Ovary (tissue), 9 donors: Measurements from ENCODE around the gene IGF1R. TPM values are rescaled to one million over a fixed set of nuclear protein-coding genes. Genes with fewer than 3 reads are reported as not detected.

Experiments
- DNase-seq, 5 donors: peaks; one replicate each; pipeline ENCODE4 v3.0.0-alpha.2; 2019 to 2020
- H3K27ac ChIP-seq, 2 donors: fragments of 200-600 bp; one replicate each; pipeline versions ENCODE4 v1.5.1 to v1.8.0; 2019 to 2022
- H3K27me3 ChIP-seq: fragments of 200-600 bp; one replicate; pipeline ENCODE4 v1.8.0; 2022
- H3K36me3 ChIP-seq: fragments of 200-600 bp; sonication (generic); one replicate; pipeline ENCODE4 v1.5.1; 2019
- H3K4me1 ChIP-seq: one replicate; pipeline ENCODE4 v1.8.1; 2013; ENCODE audit warnings: mild to moderate bottlenecking, moderate library complexity; ENCODE audit not compliant: insufficient read depth
- H3K4me3 ChIP-seq: fragments of 200-600 bp; sonication (generic); one replicate; pipeline ENCODE4 v1.5.1; 2017
- H3K9me3 ChIP-seq, 2 donors: fragments of 200-600 bp in 1 of 2; sonication (generic) in 1 of 2; one replicate each; pipeline versions ENCODE4 v1.5.1 to v1.8.1; 2013 to 2019; ENCODE audit warnings: mild to moderate bottlenecking in 1 of 2, moderate library complexity in 1 of 2
- EP300 ChIP-seq: sonication (generic); formaldehyde crosslinking; IDR thresholded peaks from one replicate; pipeline ENCODE4 v1.6.1; 2017; ENCODE audit warnings: antibody characterized with exemption
- POLR2A ChIP-seq: fragments of 450-650 bp; IDR thresholded peaks from one replicate; pipeline ENCODE4 v1.6.1; 2017; ENCODE audit warnings: antibody characterized with exemption, mild to moderate bottlenecking, moderate library complexity
- WGBS, 3 donors: extraction: QIAGEN DNeasy Blood & Tissue Kit in 1 of 3; methylation state at CpG; one replicate each; pipeline versions ENCODE4 v1.1.5 to v1.1.7; 2013 to 2017; 5-methylcytosine and 5-hydroxymethylcytosine counted together
- intact Hi-C, 4 donors: fragments of 100-400 bp; cut with DNase I; formaldehyde crosslinking; loops; one replicate each; pipeline versions ENCODE4 v1.11.0 to v1.15.1; 2022 to 2023
- polyA plus RNA-seq, 2 donors: library from polyadenylated mRNA; stranded (reverse); fragments of 200-250 nt in 1 of 2; fragments of 350-450 nt in 1 of 2; fragmentation: Illumina TruSeq in 1 of 2; extraction: RNeasy Lipid Tissue Mini Kit (QIAGEN cat#74804) in 1 of 2; gene quantifications; one replicate each; pipeline ENCODE4 v1.2.3, GENCODE V29; 2013 to 2014
- total RNA-seq, 7 donors: library from RNA; depleted of rRNA in 2 of 7; stranded (reverse); fragments of >200 nt in 2 of 7; fragmentation: NEBNext Ultra II Directional in 3 of 7; extraction: Animal tissue kit (Norgen Biotek cat#: 25700) in 3 of 7; gene quantifications; one replicate each; pipeline versions ENCODE4 v1.1.0 to v1.2.4, GENCODE V29; 2016 to 2023
- TF ChIP-seq, protein P1 (sequence below), 3 donors: fragments of 450-650 bp in 2 of 3; fragments of 200-600 bp in 1 of 3; IDR thresholded peaks; one replicate each; pipeline versions ENCODE4 v1.5.1 to v1.8.0; 2016 to 2022; ENCODE audit warnings: antibody characterized with exemption in 3 of 3, mild to moderate bottlenecking in 1 of 3
- donor health status: DM: no; HTN: no; CAD: no; lungs with moderate emphysema.
- donor health status: DM: no; HTN: no; CAD: no.
- donor health status: Bipolar disorder and iron deficiency.
- donor health status: DM: yes; HTN: yes; CAD: no.
- donor health status: DM: no; HTN: no; CAD: no.
- donor health status: DM: yes; HTN: yes; CAD: no.

The IGF1R gene
- total and polyA plus RNA-seq, 9 donors: 15.4 to 88.7 (median 68.9) TPM

DNA sequence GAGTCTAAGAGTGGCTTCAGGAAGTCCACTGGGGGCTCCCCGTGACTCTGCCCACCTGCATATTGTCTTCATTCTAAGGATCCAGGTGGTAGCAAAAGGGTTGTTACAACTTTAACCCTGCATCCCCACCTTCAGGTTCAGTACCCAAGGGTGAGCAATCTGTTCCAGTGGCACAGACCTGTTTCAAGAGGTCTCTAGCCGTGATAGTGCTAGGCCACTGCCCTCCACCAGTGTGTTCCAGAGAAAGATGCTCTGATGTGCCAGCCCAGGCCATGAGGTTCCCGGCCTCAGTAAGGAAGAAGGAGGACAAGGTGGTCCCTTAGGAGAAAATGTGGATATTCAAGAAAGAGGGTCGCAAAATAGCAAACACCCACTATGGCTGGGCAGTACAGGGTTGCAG is 87.0 kb downstream of the IGF1R start:
- H3K4me3 ChIP-seq: no peak overlapping the region
- TF ChIP-seq, protein P1, sequence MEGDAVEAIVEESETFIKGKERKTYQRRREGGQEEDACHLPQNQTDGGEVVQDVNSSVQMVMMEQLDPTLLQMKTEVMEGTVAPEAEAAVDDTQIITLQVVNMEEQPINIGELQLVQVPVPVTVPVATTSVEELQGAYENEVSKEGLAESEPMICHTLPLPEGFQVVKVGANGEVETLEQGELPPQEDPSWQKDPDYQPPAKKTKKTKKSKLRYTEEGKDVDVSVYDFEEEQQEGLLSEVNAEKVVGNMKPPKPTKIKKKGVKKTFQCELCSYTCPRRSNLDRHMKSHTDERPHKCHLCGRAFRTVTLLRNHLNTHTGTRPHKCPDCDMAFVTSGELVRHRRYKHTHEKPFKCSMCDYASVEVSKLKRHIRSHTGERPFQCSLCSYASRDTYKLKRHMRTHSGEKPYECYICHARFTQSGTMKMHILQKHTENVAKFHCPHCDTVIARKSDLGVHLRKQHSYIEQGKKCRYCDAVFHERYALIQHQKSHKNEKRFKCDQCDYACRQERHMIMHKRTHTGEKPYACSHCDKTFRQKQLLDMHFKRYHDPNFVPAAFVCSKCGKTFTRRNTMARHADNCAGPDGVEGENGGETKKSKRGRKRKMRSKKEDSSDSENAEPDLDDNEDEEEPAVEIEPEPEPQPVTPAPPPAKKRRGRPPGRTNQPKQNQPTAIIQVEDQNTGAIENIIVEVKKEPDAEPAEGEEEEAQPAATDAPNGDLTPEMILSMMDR (IDR thresholded peaks at IDR 0.05): no peak

DNA sequence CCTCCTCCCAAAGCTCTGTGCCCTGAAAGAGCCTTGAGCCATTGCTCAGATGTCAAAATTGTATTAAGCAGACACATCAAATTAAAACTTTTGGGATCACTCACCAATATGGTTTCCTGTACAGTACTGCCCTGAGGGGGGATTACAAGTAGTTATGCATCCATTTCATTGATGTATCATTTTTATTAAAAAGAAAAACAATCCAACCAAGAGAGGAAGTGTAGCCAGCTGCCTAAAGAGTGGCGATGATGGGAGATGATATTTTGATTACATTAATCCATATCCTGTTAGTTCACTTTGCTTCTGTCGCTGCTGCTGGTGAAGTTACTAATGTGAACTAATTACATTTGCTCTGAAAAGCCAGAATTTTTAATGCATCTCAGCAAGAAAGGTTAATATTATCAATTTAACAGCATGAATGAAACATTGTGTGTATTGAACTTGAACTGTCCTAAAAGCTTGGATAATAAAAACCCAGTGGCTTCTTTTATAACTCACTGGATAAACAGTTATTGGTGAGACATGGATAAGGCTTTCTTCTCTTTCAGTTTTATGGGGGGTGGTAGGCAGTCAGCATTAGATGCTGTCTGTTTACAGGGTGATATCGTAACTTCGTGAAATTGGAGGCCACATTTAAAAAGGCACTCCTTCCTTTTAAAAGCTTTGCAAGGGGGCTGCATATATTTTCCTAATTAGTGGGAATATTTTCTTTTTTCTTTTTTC is 87.7 kb downstream of the IGF1R start:
- Histone ChIP-seq H3K36me3 (no peaks in the 10 kb centered on the region), H3K4me3 (no peak overlapping the region), H3K4me1 (peaks cover 25% of the 10 kb centered on the region), H3K9me3 (no peaks in the 10 kb centered on the region), H3K27me3 (no peaks in the 10 kb centered on the region), H3K27ac (no peak overlapping the region)
- WGBS, 3 donors: 87 to 90% (median 87%) methylated on average over 4 of the region's 4 CpGs
- intact Hi-C loops: loop anchor here in 1 of 4 donors (10.0 kb wide), 1 partner anchor 61 kb away; no protein-coding TSS in a partner anchor
- no peak for DNase-seq
- TF ChIP-seq, protein P1 (IDR thresholded peaks at IDR 0.05): no peak
- no peak for TF ChIP-seq POLR2A
- TF ChIP-seq EP300: no peak

More for the DNA sequence above, 87.0 kb downstream of the IGF1R start:
- no peaks in the 10 kb centered on the region for H3K27me3 ChIP-seq
- peaks cover 26% of the 10 kb centered on the region for H3K4me1 ChIP-seq
- WGBS, 3 donors: 94 to 98% (median 98%) methylated on average over 4 of the region's 4 CpGs
- no peaks in the 10 kb centered on the region for H3K9me3 ChIP-seq
- H3K27ac ChIP-seq: no peak overlapping the region
- H3K36me3 ChIP-seq: no peaks in the 10 kb centered on the region
- DNase-seq: no peak
- intact Hi-C loops: loop anchor here in 1 of 4 donors (10.0 kb wide), 1 partner anchor 61 kb away; no protein-coding TSS in a partner anchor

DNA sequence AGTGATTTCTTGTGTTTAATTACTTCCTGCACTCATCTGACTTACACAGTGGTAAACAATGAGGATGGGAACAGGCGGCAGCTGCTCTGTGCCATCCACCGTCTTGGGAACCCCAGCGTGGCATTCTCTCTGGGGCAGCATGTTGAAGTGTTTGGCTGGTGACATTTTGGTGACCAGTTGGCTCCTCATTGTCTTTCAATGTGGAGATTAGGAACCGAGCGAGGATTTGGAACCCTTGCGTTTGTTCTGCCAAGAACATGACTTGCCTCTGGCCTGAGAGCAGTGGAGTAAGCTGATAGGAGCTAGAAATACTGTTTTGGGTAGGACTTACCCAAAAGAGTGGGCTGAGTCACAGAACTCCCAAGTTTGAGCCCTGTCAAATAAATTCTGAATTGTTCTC is 88.8 kb downstream of the IGF1R start:
- peaks cover 20% of the 10 kb centered on the region for H3K4me1 ChIP-seq
- no peak for DNase-seq
- H3K4me3 ChIP-seq: no peak overlapping the region
- H3K27me3 ChIP-seq: no peaks in the 10 kb centered on the region
- no peaks in the 10 kb centered on the region for H3K36me3 ChIP-seq
- WGBS, 3 donors: 90 to 95% (median 93%) methylated on average over 6 of the region's 6 CpGs
- no peaks in the 10 kb centered on the region for H3K9me3 ChIP-seq
- intact Hi-C loops: loop anchor here in 1 of 4 donors (10.0 kb wide), 1 partner anchor 62 kb away; no protein-coding TSS in a partner anchor
- TF ChIP-seq, protein P1 (IDR thresholded peaks at IDR 0.05): no peak
- TF ChIP-seq EP300 (no peak), POLR2A (no peak)
- H3K27ac ChIP-seq: no peak overlapping the region

DNA sequence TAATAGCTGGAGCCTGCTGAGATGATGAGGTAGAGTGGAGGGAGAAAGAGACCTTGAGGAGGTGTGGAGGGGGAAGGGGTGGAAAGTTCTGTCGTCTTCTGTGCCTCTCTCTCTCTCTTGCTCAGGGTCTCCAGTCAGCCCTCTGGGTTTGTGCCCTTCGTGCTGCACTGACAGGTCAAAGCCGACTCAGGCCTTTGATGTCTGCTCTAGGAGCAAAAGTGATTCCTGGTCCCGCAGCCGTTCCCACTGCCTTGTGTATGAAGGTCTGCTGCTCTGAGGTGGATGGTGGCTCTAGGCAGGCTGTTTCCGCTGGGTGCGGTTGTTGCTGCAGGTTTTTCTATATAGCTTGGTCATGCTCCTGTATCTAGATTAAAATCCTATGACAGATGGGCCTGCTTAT is 89.4 kb downstream of the IGF1R start:
- no peak for DNase-seq
- no peak overlapping the region for H3K4me3 ChIP-seq
- no peaks in the 10 kb centered on the region for H3K9me3 ChIP-seq
- no peak overlapping the region for H3K27ac ChIP-seq
- WGBS, 3 donors: 83 to 91% (median 91%) methylated on average over 7 of the region's 7 CpGs
- TF ChIP-seq, protein P1 (IDR thresholded peaks at IDR 0.05): no peak
- no peak for TF ChIP-seq EP300
- no peaks in the 10 kb centered on the region for H3K36me3 ChIP-seq
- H3K4me1 ChIP-seq: peaks cover 20% of the 10 kb centered on the region
- H3K27me3 ChIP-seq: no peaks in the 10 kb centered on the region
- intact Hi-C loops: loop anchor here in 1 of 4 donors (10.0 kb wide), 1 partner anchor 63 kb away; no protein-coding TSS in a partner anchor
